ENCODE measurements around the gene COMMD10. TPM values are rescaled to one million over a fixed set of nuclear protein-coding genes. Genes with fewer than 3 reads are reported as not detected.

Gene COMMD10
- polyA plus RNA-seq, 1 experiment = 10.4 TPM

GRCh38 chr5:116216246-116216645 lies 131.4 kb downstream of the COMMD10 start:
- H3K27me3 ChIP-seq (ENCODE audit: control insufficient read depth, insufficient read depth, low read length) = no peaks in the 10 kb centered on the region
- DNase-seq (ENCODE audit: low read depth) = no peak
- no peaks in the 10 kb centered on the region for H3K36me3 ChIP-seq (ENCODE audit: control insufficient read depth, insufficient read depth, low read length)
- ChIA-PET CTCF (no interaction called here), POLR2A (no interaction called here)
- no peak overlapping the region for H3K4me3 ChIP-seq (ENCODE audit: low read depth, low read length)
- no peak for TF ChIP-seq CTCF (IDR thresholded peaks at IDR 0.05; ENCODE audit: insufficient read depth, low read depth, low read length)

GRCh38 chr5:116225281-116225922 lies 140.6 kb downstream of the COMMD10 start:
- POLR2A ChIA-PET = no interaction called here
- no peak for DNase-seq (ENCODE audit: low read depth)
- no peak for TF ChIP-seq CTCF (IDR thresholded peaks at IDR 0.05; ENCODE audit: insufficient read depth, low read depth, low read length)
- H3K4me3 ChIP-seq (ENCODE audit: low read depth, low read length) = no peak overlapping the region
- H3K36me3 ChIP-seq (ENCODE audit: control insufficient read depth, insufficient read depth, low read length) = no peaks in the 10 kb centered on the region
- CTCF ChIA-PET = no interaction called here
- H3K27me3 ChIP-seq (ENCODE audit: control insufficient read depth, insufficient read depth, low read length) = no peaks in the 10 kb centered on the region

- no peak for TF ChIP-seq CTCF (IDR thresholded peaks at IDR 0.05; ENCODE audit: insufficient read depth, low read depth, low read length)
- no peak for DNase-seq (ENCODE audit: low read depth)
- POLR2A ChIA-PET = no interaction called here
Measured at GRCh38 chr5:116229131-116229689, 144.4 kb downstream of the COMMD10 start.

GRCh38 chr5:116231288-116231687 lies 146.5 kb downstream of the COMMD10 start:
- H3K36me3 ChIP-seq (ENCODE audit: control insufficient read depth, insufficient read depth, low read length) = no peaks in the 10 kb centered on the region
- TF ChIP-seq CTCF (IDR thresholded peaks at IDR 0.05; ENCODE audit: insufficient read depth, low read depth, low read length) = no peak
- POLR2A ChIA-PET = no interaction called here
- DNase-seq (ENCODE audit: low read depth) = no peak
- H3K4me3 ChIP-seq (ENCODE audit: low read depth, low read length) = no peak overlapping the region
- no peaks in the 10 kb centered on the region for H3K27me3 ChIP-seq (ENCODE audit: control insufficient read depth, insufficient read depth, low read length)
- CTCF ChIA-PET = interaction anchor here (1.2 kb wide), 1 partner anchor 9 kb away, joined by 3 read pairs; no protein-coding TSS in a partner anchor

More at GRCh38 chr5:116229131-116229689, 144.4 kb downstream of the COMMD10 start:
- Histone ChIP-seq H3K27me3 (ENCODE audit: control insufficient read depth, insufficient read depth, low read length) (no peaks in the 10 kb centered on the region), H3K36me3 (ENCODE audit: control insufficient read depth, insufficient read depth, low read length) (no peaks in the 10 kb centered on the region), H3K4me3 (ENCODE audit: low read depth, low read length) (no peak overlapping the region)
- CTCF ChIA-PET = interaction anchor here (0.7 kb wide), 1 partner anchor 11 kb away, joined by 3 read pairs; no protein-coding TSS in a partner anchor

GRCh38 chr5:116234681-116235080 lies 149.9 kb downstream of the COMMD10 start:
- CTCF ChIA-PET = no interaction called here

More at GRCh38 chr5:116234681-116235080, 149.9 kb downstream of the COMMD10 start:
- Histone ChIP-seq H3K4me3 (ENCODE audit: low read depth, low read length) (no peak overlapping the region), H3K27me3 (ENCODE audit: control insufficient read depth, insufficient read depth, low read length) (no peaks in the 10 kb centered on the region), H3K36me3 (ENCODE audit: control insufficient read depth, insufficient read depth, low read length) (no peaks in the 10 kb centered on the region)
- TF ChIP-seq CTCF (IDR thresholded peaks at IDR 0.05; ENCODE audit: insufficient read depth, low read depth, low read length) = no peak
- POLR2A ChIA-PET = no interaction called here
- DNase-seq (ENCODE audit: low read depth) = no peak

Data from BJ (cell line).